Adrenal gland (tissue), 5 donors: ENCODE results near the gene SHANK3.

Source experiments
- POLR2A ChIP-seq, 2 donors: fragments of 450-650 bp; IDR thresholded peaks; one replicate each; pipeline ENCODE4 v1.6.1; 2017; ENCODE audit warnings: antibody characterized with exemption in 2 of 2, mild to moderate bottlenecking in 2 of 2, moderate library complexity in 1 of 2
- TF ChIP-seq, protein P1 (sequence below), 6 experiments: fragments of 450-650 bp in 4 of 6; fragments of 200-600 bp in 2 of 6; sonication (generic) in 1 of 6; IDR thresholded peaks; 1 replicate in 5 of 6; 2 replicates in 1 of 6; pipeline versions ENCODE4 v1.5.1 to v1.8.0; 2016 to 2021; ENCODE audit warnings: antibody characterized with exemption in 6 of 6, mild to moderate bottlenecking in 2 of 6, moderate library complexity in 1 of 6
- donor health status: DM: no; HTN: no; CAD: no.

DNA sequence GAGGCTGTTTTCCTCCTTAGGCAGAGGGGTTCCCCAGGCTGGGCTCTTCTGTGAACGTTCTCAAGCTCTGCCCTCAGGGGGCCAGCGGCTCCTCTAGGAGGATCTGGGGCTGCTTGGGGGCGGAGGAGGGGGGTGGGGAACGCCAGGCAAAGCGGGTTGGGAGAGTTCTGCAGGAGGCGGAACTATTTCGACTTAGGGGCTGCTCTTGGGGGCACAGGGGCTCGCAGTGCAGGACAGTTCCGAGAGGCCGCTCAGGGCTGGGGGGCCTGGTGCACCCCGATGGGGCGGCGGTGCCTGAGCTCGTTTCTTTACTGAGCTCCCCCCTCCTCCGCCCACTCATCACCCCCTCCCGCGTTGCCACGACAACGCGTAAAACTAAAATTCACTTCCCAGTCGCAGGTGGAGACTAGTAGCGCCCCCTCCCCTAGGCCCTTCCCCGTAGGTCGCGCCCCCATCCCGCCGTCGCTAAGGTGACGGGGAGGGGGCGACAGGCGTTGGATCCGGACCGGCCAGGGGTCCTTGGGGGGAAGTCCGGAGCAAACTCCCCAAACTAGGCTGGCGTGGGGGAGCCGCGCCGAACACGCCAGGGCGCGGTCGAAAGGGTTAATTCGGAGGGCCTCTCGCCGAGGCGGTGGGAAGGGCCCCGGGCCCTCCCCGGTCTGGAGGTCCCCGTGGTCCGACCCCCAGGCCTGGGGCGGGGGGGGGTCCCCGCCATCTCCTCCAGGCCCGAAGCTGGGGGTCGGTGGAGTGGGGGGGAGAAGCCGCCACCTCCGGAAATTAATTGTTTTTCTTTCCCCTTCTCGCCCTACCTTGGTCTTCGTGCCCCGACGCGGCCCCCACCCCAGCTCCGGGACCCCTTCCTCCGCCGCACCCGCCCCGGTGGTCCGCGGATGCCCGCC lies 857 bp downstream of the SHANK3 start:
- TF ChIP-seq, protein P1, sequence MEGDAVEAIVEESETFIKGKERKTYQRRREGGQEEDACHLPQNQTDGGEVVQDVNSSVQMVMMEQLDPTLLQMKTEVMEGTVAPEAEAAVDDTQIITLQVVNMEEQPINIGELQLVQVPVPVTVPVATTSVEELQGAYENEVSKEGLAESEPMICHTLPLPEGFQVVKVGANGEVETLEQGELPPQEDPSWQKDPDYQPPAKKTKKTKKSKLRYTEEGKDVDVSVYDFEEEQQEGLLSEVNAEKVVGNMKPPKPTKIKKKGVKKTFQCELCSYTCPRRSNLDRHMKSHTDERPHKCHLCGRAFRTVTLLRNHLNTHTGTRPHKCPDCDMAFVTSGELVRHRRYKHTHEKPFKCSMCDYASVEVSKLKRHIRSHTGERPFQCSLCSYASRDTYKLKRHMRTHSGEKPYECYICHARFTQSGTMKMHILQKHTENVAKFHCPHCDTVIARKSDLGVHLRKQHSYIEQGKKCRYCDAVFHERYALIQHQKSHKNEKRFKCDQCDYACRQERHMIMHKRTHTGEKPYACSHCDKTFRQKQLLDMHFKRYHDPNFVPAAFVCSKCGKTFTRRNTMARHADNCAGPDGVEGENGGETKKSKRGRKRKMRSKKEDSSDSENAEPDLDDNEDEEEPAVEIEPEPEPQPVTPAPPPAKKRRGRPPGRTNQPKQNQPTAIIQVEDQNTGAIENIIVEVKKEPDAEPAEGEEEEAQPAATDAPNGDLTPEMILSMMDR (IDR thresholded peaks at IDR 0.05) = no peak
- TF ChIP-seq POLR2A (IDR thresholded peaks at IDR 0.05) = no peak
